PC-3 (cell line): Measurements from ENCODE around the gene CLOCK.

ENCODE experiments used
- EZH2 ChIP-seq: fragments of 300-600 bp; sonication (generic); IDR thresholded peaks from one replicate; pipeline ENCODE4 v1.6.1; 2017; ENCODE audit warnings: antibody characterized with exemption, mild to moderate bottlenecking, low read length; ENCODE audit not compliant: unreplicated experiment
- TF ChIP-seq, protein P1 (sequence below): fragments of 300-600 bp; sonication (generic); conservative IDR thresholded peaks from 2 replicates; pipeline ENCODE4 v1.5.1; 2017; ENCODE audit warnings: antibody characterized with exemption, low read depth, mild to moderate bottlenecking, low read length

GRCh38 chr4:55485821-55486220, 60.9 kb downstream of the CLOCK start:
- TF ChIP-seq, protein P1, sequence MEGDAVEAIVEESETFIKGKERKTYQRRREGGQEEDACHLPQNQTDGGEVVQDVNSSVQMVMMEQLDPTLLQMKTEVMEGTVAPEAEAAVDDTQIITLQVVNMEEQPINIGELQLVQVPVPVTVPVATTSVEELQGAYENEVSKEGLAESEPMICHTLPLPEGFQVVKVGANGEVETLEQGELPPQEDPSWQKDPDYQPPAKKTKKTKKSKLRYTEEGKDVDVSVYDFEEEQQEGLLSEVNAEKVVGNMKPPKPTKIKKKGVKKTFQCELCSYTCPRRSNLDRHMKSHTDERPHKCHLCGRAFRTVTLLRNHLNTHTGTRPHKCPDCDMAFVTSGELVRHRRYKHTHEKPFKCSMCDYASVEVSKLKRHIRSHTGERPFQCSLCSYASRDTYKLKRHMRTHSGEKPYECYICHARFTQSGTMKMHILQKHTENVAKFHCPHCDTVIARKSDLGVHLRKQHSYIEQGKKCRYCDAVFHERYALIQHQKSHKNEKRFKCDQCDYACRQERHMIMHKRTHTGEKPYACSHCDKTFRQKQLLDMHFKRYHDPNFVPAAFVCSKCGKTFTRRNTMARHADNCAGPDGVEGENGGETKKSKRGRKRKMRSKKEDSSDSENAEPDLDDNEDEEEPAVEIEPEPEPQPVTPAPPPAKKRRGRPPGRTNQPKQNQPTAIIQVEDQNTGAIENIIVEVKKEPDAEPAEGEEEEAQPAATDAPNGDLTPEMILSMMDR, result no peak
- TF ChIP-seq EZH2, result no peak
